Suprapubic skin (tissue), 4 donors: ENCODE results near the gene STX5.

Experiments
- CTCF ChIP-seq, 2 donors: fragments of 200-600 bp in 1 of 2; fragments of 450-650 bp in 1 of 2; sonication (generic) in 1 of 2; IDR thresholded peaks; one replicate each; pipeline ENCODE4 v1.5.1; 2016 to 2019; ENCODE audit warnings: antibody characterized with exemption in 2 of 2, mild to moderate bottlenecking in 1 of 2, moderate library complexity in 1 of 2
- EP300 ChIP-seq: sonication (generic); formaldehyde crosslinking; IDR thresholded peaks from one replicate; pipeline ENCODE4 v1.6.1; 2017; ENCODE audit warnings: antibody characterized with exemption
- POLR2A ChIP-seq, 2 donors: fragments of 450-650 bp; IDR thresholded peaks; one replicate each; pipeline ENCODE4 v1.6.1; 2017; ENCODE audit warnings: antibody characterized with exemption in 2 of 2, mild to moderate bottlenecking in 2 of 2, moderate library complexity in 2 of 2
- POLR2AphosphoS5 ChIP-seq, 3 donors: sonication (generic); formaldehyde crosslinking; IDR thresholded peaks; one replicate each; pipeline ENCODE4 v1.6.1; 2017; ENCODE audit warnings: antibody characterized with exemption in 3 of 3

GRCh38 chr11:62801071-62801470 is 30.8 kb downstream of the STX5 start:
- TF ChIP-seq CTCF (IDR thresholded peaks at IDR 0.05) (no peak), POLR2A (IDR thresholded peaks at IDR 0.05) (no peak), EP300 (no peak), POLR2AphosphoS5 (IDR thresholded peaks at IDR 0.05) (no peak)
